NCI-H1694 (cell line): ENCODE measurements around the gene RAB44.
"Not testable (repeated sequence)": the region's sequence is repeated elsewhere in the genome, so short reads cannot be mapped to it uniquely, and the experiment has no call there.

Experiments
- DNase-seq: peaks from one replicate; lab custom pipeline; 2025; lab: John Stamatoyannopoulos, UW

RAB44 gene

GRCh38 chr6:36686668-36687513 is 10.7 kb upstream of the RAB44 start:
- DNase-seq, result no peak

GRCh38 chr6:36688063-36688738 is 9.4 kb upstream of the RAB44 start:
- DNase-seq, result no peak

- no peak for DNase-seq
Observed at GRCh38 chr6:36688739-36689075, 8.9 kb upstream of the RAB44 start.

GRCh38 chr6:36691011-36691410 is 6.6 kb upstream of the RAB44 start:
- no peak for DNase-seq

GRCh38 chr6:36691612-36692011 is 6.0 kb upstream of the RAB44 start:
- DNase-seq, result no peak

GRCh38 chr6:36692220-36692619 is 5.4 kb upstream of the RAB44 start:
- DNase-seq, result no peak

- no peak for DNase-seq
Observed at GRCh38 chr6:36692861-36693702, 4.5 kb upstream of the RAB44 start.

GRCh38 chr6:36694616-36695015 is 3.0 kb upstream of the RAB44 start:
- DNase-seq, result no peak

GRCh38 chr6:36695414-36695813 is 2.2 kb upstream of the RAB44 start:
- DNase-seq, result no peak

GRCh38 chr6:36698196-36698595 is 570 bp downstream of the RAB44 start:
- DNase-seq, result no peak

- DNase-seq, result no peak
Observed at GRCh38 chr6:36698871-36699271, 1.2 kb downstream of the RAB44 start.

GRCh38 chr6:36699348-36699747 is 1.7 kb downstream of the RAB44 start:
- DNase-seq, result no peak

- no peak for DNase-seq
Observed at GRCh38 chr6:36700071-36700812, 2.6 kb downstream of the RAB44 start.

- DNase-seq, result no peak
Observed at GRCh38 chr6:36700831-36701230, 3.2 kb downstream of the RAB44 start.

GRCh38 chr6:36701401-36701991 is 3.9 kb downstream of the RAB44 start:
- DNase-seq, result no peak

GRCh38 chr6:36702656-36703055 is 5.0 kb downstream of the RAB44 start:
- DNase-seq, result no peak

GRCh38 chr6:36703081-36703606 is 5.5 kb downstream of the RAB44 start:
- DNase-seq, result no peak

GRCh38 chr6:36703982-36704381 is 6.4 kb downstream of the RAB44 start:
- no peak for DNase-seq

GRCh38 chr6:36704961-36705577 is 7.4 kb downstream of the RAB44 start:
- DNase-seq, result not testable (repeated sequence)

GRCh38 chr6:36706339-36706738 is 8.7 kb downstream of the RAB44 start:
- DNase-seq, result no peak

- no peak for DNase-seq
Observed at GRCh38 chr6:36712816-36713215, 15.2 kb downstream of the RAB44 start.
